Panc1 (cell line): ENCODE results near the gene CBLL2.

ENCODE experiments used
- POLR2AphosphoS5 ChIP-seq: IDR thresholded peaks from 2 replicates; pipeline ENCODE4 v1.6.1; 2012; ENCODE audit warnings: mild to moderate bottlenecking, low read depth, low read length, moderate library complexity
- REST ChIP-seq, 2 experiments: IDR thresholded peaks; 2 replicates each; pipeline ENCODE4 v1.6.1; 2011 to 2012; ENCODE audit warnings: low read depth in 2 of 2, control low read depth in 1 of 2, low read length in 1 of 2, mild to moderate bottlenecking in 1 of 2, moderate library complexity in 1 of 2; ENCODE audit not compliant: insufficient read depth in 1 of 2
- SIN3A ChIP-seq: IDR thresholded peaks from 2 replicates; pipeline ENCODE4 v1.6.1; 2012; ENCODE audit warnings: low read depth, mild to moderate bottlenecking, low read length, moderate library complexity, borderline replicate concordance; ENCODE audit not compliant: insufficient read depth
- TCF7L2 ChIP-seq: IDR thresholded peaks from 2 replicates; pipeline ENCODE4 v1.6.1; 2011; ENCODE audit warnings: mild to moderate bottlenecking, low read depth, low read length, inconsistent platforms
- TF ChIP-seq, protein P1 (sequence below): fragments of 450-650 bp; IDR thresholded peaks from 2 replicates; pipeline ENCODE4 v1.5.1; 2017; ENCODE audit warnings: mild to moderate bottlenecking

- no peak for TF ChIP-seq REST (IDR thresholded peaks at IDR 0.05; ENCODE audit: insufficient read depth in 1 of 2, low read depth in 2 of 2, low read length in 1 of 2)
- TF ChIP-seq, protein P1, sequence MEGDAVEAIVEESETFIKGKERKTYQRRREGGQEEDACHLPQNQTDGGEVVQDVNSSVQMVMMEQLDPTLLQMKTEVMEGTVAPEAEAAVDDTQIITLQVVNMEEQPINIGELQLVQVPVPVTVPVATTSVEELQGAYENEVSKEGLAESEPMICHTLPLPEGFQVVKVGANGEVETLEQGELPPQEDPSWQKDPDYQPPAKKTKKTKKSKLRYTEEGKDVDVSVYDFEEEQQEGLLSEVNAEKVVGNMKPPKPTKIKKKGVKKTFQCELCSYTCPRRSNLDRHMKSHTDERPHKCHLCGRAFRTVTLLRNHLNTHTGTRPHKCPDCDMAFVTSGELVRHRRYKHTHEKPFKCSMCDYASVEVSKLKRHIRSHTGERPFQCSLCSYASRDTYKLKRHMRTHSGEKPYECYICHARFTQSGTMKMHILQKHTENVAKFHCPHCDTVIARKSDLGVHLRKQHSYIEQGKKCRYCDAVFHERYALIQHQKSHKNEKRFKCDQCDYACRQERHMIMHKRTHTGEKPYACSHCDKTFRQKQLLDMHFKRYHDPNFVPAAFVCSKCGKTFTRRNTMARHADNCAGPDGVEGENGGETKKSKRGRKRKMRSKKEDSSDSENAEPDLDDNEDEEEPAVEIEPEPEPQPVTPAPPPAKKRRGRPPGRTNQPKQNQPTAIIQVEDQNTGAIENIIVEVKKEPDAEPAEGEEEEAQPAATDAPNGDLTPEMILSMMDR, result no peak
- TF ChIP-seq SIN3A, result no peak
- no peak for TF ChIP-seq POLR2AphosphoS5
- no peak for TF ChIP-seq TCF7L2
Measured at GRCh38 chrX:22323541-22323940, 50.8 kb downstream of the CBLL2 start.
